Tibial nerve (tissue), 4 donors: ENCODE results near the gene ERP27. TPM values are rescaled to one million over a fixed set of nuclear protein-coding genes. Genes with fewer than 3 reads are reported as not detected.

Source experiments
- DNase-seq, 2 donors: peaks; one replicate each; pipeline ENCODE4 v3.0.0-alpha.2; 2019; ENCODE audit warnings: low spot score in 2 of 2
- H3K27ac ChIP-seq, 4 donors: fragments of 200-600 bp; sonication (generic) in 3 of 4; one replicate each; pipeline ENCODE4 v1.5.1; 2017 to 2019; ENCODE audit warnings: mild to moderate bottlenecking in 1 of 4
- H3K27me3 ChIP-seq, 2 donors: fragments of 200-600 bp; sonication (generic) in 1 of 2; one replicate each; pipeline versions ENCODE4 v1.5.1 to v1.6.0; 2017 to 2019
- H3K36me3 ChIP-seq, 3 donors: fragments of 200-600 bp; sonication (generic); one replicate each; pipeline ENCODE4 v1.5.1; 2018 to 2019
- H3K4me1 ChIP-seq, 4 donors: fragments of 200-600 bp; sonication (generic) in 3 of 4; one replicate each; pipeline ENCODE4 v1.5.1; 2017 to 2019
- H3K4me3 ChIP-seq, 4 donors: fragments of 200-600 bp; sonication (generic) in 3 of 4; one replicate each; pipeline ENCODE4 v1.5.1; 2017 to 2019; ENCODE audit warnings: mild to moderate bottlenecking in 1 of 4, moderate library complexity in 1 of 4
- H3K9me3 ChIP-seq, 4 donors: fragments of 200-600 bp; sonication (generic) in 3 of 4; one replicate each; pipeline ENCODE4 v1.5.1; 2017 to 2019
- CTCF ChIP-seq, 5 experiments: fragments of 200-600 bp in 3 of 5; fragments of 450-650 bp in 2 of 5; sonication (generic) in 3 of 5; IDR thresholded peaks; one replicate each; pipeline ENCODE4 v1.5.1; 2016 to 2019; ENCODE audit warnings: antibody characterized with exemption in 5 of 5, mild to moderate bottlenecking in 3 of 5, moderate library complexity in 2 of 5
- EP300 ChIP-seq, 2 donors: sonication (generic); formaldehyde crosslinking; IDR thresholded peaks; one replicate each; pipeline ENCODE4 v1.6.1; 2017; ENCODE audit warnings: antibody characterized with exemption in 2 of 2, mild to moderate bottlenecking in 1 of 2
- POLR2A ChIP-seq, 2 donors: fragments of 450-650 bp; IDR thresholded peaks; one replicate each; pipeline ENCODE4 v1.6.1; 2017; ENCODE audit warnings: antibody characterized with exemption in 2 of 2, mild to moderate bottlenecking in 2 of 2, moderate library complexity in 2 of 2
- WGBS, 2 donors: methylation state at CpG; one replicate each; pipeline ENCODE4 v1.1.5; 2018; 5-methylcytosine and 5-hydroxymethylcytosine counted together
- total RNA-seq, 4 donors: library from RNA; depleted of rRNA; stranded (reverse); fragments of >200 nt; gene quantifications; one replicate each; pipeline ENCODE4 v1.1.0, GENCODE V29; 2016

The ERP27 gene
- total RNA-seq, 4 donors from 2014 or later: not detected

GRCh38 chr12:14920475-14921126 is 17.7 kb downstream of the ERP27 start:
- Histone ChIP-seq H3K27ac (no peak overlapping the region), H3K4me3 (no peak overlapping the region), H3K27me3 (no peaks in the 10 kb centered on the region), H3K36me3 (no peaks in the 10 kb centered on the region), H3K9me3 (no peaks in the 10 kb centered on the region), H3K4me1 (no peaks in the 10 kb centered on the region)
- 70 to 72% methylated on average over 7 of the region's 7 CpGs for WGBS, 2 donors
- TF ChIP-seq EP300 (IDR thresholded peaks at IDR 0.05) (no peak), POLR2A (IDR thresholded peaks at IDR 0.05) (no peak), CTCF (IDR thresholded peaks at IDR 0.05) (no peak)
- DNase-seq: no peak

DNA sequence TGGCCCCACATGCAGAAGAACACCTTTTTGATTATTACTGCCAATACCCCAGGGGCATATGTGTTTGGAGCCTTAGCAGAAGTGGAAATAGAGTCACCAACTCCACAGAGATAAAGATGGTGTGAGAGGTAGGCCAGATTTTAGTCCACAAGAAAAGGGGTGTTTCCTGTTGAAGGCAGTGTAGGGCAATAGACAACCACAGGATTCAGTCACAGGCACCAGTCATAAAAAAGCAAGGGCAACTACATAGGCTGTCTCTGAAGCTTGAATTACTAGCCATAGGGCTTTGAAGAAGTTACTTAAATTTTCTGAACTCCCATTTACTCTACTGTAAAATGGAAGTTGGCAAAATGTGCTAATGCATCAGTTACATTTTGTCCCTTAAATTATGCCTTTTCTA is 18.9 kb downstream of the ERP27 start:
- Histone ChIP-seq H3K36me3 (no peaks in the 10 kb centered on the region), H3K27ac (no peak overlapping the region), H3K4me1 (no peaks in the 10 kb centered on the region), H3K27me3 (no peaks in the 10 kb centered on the region), H3K4me3 (no peak overlapping the region), H3K9me3 (no peaks in the 10 kb centered on the region)
- no peak for DNase-seq
- no peak for TF ChIP-seq POLR2A (IDR thresholded peaks at IDR 0.05)
- TF ChIP-seq EP300 (IDR thresholded peaks at IDR 0.05): no peak
- TF ChIP-seq CTCF (IDR thresholded peaks at IDR 0.05): no peak

DNA sequence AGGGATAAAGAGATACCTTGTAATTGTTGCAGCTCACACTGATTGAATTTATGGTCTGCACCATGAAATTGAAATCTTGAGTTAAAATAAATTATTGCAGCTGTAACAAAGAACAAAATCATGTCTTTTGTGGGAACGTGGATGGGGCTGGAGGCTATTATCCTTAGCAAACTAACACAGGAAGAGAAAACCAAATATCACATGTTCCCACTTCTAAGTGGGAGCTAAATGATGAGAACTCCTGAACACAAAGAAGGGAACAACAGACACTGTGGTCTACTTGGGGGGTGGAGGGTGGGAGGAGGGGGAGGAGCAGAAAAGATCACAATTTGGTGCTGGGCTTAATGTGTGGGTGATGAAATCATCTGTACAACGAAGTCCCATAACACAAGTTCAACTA is 22.6 kb downstream of the ERP27 start:
- H3K4me1 ChIP-seq: peaks cover 0 to 21% (median 0%) of the 10 kb centered on the region in 4 donors
- DNase-seq: no peak
- H3K27ac ChIP-seq: no peak overlapping the region
- TF ChIP-seq POLR2A (IDR thresholded peaks at IDR 0.05) (no peak), CTCF (IDR thresholded peaks at IDR 0.05) (no peak), EP300 (IDR thresholded peaks at IDR 0.05) (no peak)
- no peaks in the 10 kb centered on the region for H3K27me3 ChIP-seq
- H3K36me3 ChIP-seq: no peaks in the 10 kb centered on the region
- H3K9me3 ChIP-seq: no peaks in the 10 kb centered on the region
- 41 to 44% methylated on average over 2 of the region's 2 CpGs for WGBS, 2 donors
- no peak overlapping the region for H3K4me3 ChIP-seq

- no peaks in the 10 kb centered on the region for H3K9me3 ChIP-seq
- H3K36me3 ChIP-seq: no peaks in the 10 kb centered on the region
- H3K4me3 ChIP-seq: no peak overlapping the region
- H3K27me3 ChIP-seq: no peaks in the 10 kb centered on the region
- TF ChIP-seq POLR2A (IDR thresholded peaks at IDR 0.05) (no peak), EP300 (IDR thresholded peaks at IDR 0.05) (peak in 1 of 2 donors; percentile 29)
- H3K4me1 ChIP-seq: peaks cover 0 to 21% (median 0%) of the 10 kb centered on the region in 4 donors
- H3K27ac ChIP-seq: peak overlapping the region in 1 of 4 donors; percentile 54
- peak in 1 of 2 donors; percentile 16 for DNase-seq
- 45 to 49% methylated on average over 4 of the region's 4 CpGs for WGBS, 2 donors
Observed at GRCh38 chr12:14913381-14913781, 25.0 kb downstream of the ERP27 start.

DNA sequence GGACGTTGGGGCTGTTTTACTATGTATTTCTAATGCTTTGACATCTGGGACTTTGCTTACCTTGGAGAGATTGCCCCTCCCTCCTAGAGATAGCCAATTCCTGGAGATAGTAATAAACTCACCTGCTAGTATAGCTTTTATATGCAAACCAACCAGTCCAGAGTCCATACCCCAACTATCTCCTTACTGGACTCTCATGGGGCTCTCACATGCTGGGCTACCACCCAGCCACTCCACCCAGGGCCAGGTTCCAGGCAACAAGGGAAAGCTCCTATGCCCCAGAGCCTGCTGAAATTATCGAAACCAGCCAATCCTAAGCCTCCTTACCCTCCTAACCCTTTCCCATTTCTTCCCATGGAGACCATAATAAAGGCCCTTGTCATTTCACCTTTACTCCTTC is 27.2 kb downstream of the ERP27 start:
- Histone ChIP-seq H3K36me3 (no peaks in the 10 kb centered on the region), H3K4me3 (no peak overlapping the region), H3K27me3 (no peaks in the 10 kb centered on the region), H3K4me1 (peaks cover 0 to 23% (median 0%) of the 10 kb centered on the region in 4 donors), H3K27ac (no peak overlapping the region), H3K9me3 (no peaks in the 10 kb centered on the region)
- DNase-seq: no peak
- TF ChIP-seq CTCF (IDR thresholded peaks at IDR 0.05) (no peak), POLR2A (IDR thresholded peaks at IDR 0.05) (no peak)
- 50 to 86% methylated on average over 2 of the region's 2 CpGs for WGBS, 2 donors
